IMR-90 (cell line): Measurements from ENCODE around the gene SNED1. TPM values are rescaled to one million over a fixed set of nuclear protein-coding genes. Genes with fewer than 3 reads are reported as not detected.

Source experiments
- ATAC-seq: fragments of 200-7000 bp; cut with Tn5 transposase; 2 replicates; pipeline ENCODE4 v1.9.1; 2020; ENCODE audit warnings: low read depth, mild to moderate bottlenecking, moderate library complexity
- BruUV-seq: library from RNA; stranded (reverse); fragments of 400-500 nt; replicated peaks from 2 replicates; lab custom pipeline; 2021; lab: Mats Ljungman, UMichigan
- CTCF ChIA-PET: fragments of 300-600 bp; formaldehyde crosslinking; extraction: SDS; loops from one replicate; lab custom pipeline; 2021; ENCODE audit warnings: antibody characterized with exemption; lab: Yijun Ruan, JAX
- POLR2A ChIA-PET: fragments of 300-600 bp; sonication (Branson Sonifier 250); formaldehyde crosslinking; loops from one replicate; lab custom pipeline; 2022; ENCODE audit warnings: antibody characterized with exemption; ENCODE audit not compliant: unreplicated experiment; lab: Charles Lee
- DNase-seq: peaks from one replicate; pipeline ENCODE4 v3.0.0; 2013
- H2AFZ ChIP-seq: replicated peaks from 2 replicates; pipeline ENCODE3; 2013; ENCODE audit warnings: low read length, mild to moderate bottlenecking; ENCODE audit not compliant: poor library complexity
- H2AK5ac ChIP-seq: 2 replicates; pipeline ENCODE4 v1.6.1; 2013; ENCODE audit warnings: low read depth, low read length, inconsistent platforms
- H2AK9ac ChIP-seq: replicated peaks from 2 replicates; pipeline ENCODE3; 2013; ENCODE audit warnings: mild to moderate bottlenecking, low read depth, low read length, moderate library complexity; ENCODE audit not compliant: poor library complexity
- H2BK120ac ChIP-seq: 2 replicates; pipeline ENCODE4 v1.6.1; 2013; ENCODE audit warnings: low read depth, low read length, inconsistent platforms
- H2BK15ac ChIP-seq: 3 replicates; pipeline ENCODE4 v1.6.1; 2013; ENCODE audit warnings: low read depth, low read length, inconsistent platforms
- H2BK20ac ChIP-seq: 2 replicates; pipeline ENCODE4 v1.6.1; 2013; ENCODE audit warnings: low read depth, mild to moderate bottlenecking, inconsistent platforms, low read length, moderate library complexity
- H2BK5ac ChIP-seq: 2 replicates; pipeline ENCODE4 v1.6.1; 2013; ENCODE audit warnings: mild to moderate bottlenecking, low read depth, low read length, inconsistent platforms; ENCODE audit not compliant: poor library complexity, severe bottlenecking
- H3K14ac ChIP-seq: replicated peaks from 2 replicates; pipeline ENCODE4 v1.6.1; 2013; ENCODE audit warnings: low read depth, low read length, inconsistent platforms
- H3K18ac ChIP-seq: 2 replicates; pipeline ENCODE4 v1.6.1; 2013; ENCODE audit warnings: low read depth, low read length, control low read depth
- H3K23ac ChIP-seq: 2 replicates; pipeline ENCODE4 v1.6.1; 2013; ENCODE audit warnings: low read depth, low read length, inconsistent platforms
- H3K27ac ChIP-seq: 2 replicates; pipeline ENCODE4 v1.5.1; 2013; ENCODE audit warnings: mild to moderate bottlenecking, control low read depth, low read length; ENCODE audit not compliant: insufficient read depth
- H3K27me3 ChIP-seq: 2 replicates; pipeline ENCODE4 v1.6.1; 2013; ENCODE audit warnings: low read length; ENCODE audit not compliant: control insufficient read depth, insufficient read depth
- H3K36me3 ChIP-seq: 2 replicates; pipeline ENCODE4 v1.6.1; 2013; ENCODE audit warnings: low read length, mixed read lengths; ENCODE audit not compliant: control insufficient read depth, insufficient read depth
- H3K4ac ChIP-seq: 2 replicates; pipeline ENCODE4 v1.6.1; 2013; ENCODE audit warnings: low read depth, low read length, inconsistent platforms
- H3K4me1 ChIP-seq: 2 replicates; pipeline ENCODE4 v1.6.1; 2013; ENCODE audit warnings: low read length, mixed read lengths; ENCODE audit not compliant: control insufficient read depth, insufficient read depth
- H3K4me2 ChIP-seq: 2 replicates; pipeline ENCODE4 v1.6.1; 2013; ENCODE audit warnings: low read depth, mild to moderate bottlenecking, control low read depth, low read length, moderate library complexity
- H3K4me3 ChIP-seq: 2 replicates; pipeline ENCODE4 v1.5.1; 2013; ENCODE audit warnings: low read depth, mild to moderate bottlenecking, control low read depth, low read length, moderate library complexity; ENCODE audit not compliant: insufficient read depth
- H3K56ac ChIP-seq: 2 replicates; pipeline ENCODE4 v1.6.1; 2013; ENCODE audit warnings: low read length, inconsistent platforms; ENCODE audit not compliant: insufficient read depth; ENCODE audit errors: extremely low read depth
- H3K79me1 ChIP-seq, 2 experiments: 2 replicates each; pipeline ENCODE4 v1.6.1; 2013; ENCODE audit warnings: low read length in 2 of 2, inconsistent platforms in 1 of 2, low read depth in 1 of 2
- H3K9ac ChIP-seq: 2 replicates; pipeline ENCODE4 v1.6.1; 2013; ENCODE audit warnings: low read depth, low read length, control low read depth
- H3K9me1 ChIP-seq: 2 replicates; pipeline ENCODE4 v1.6.1; 2013; ENCODE audit warnings: low read length, inconsistent platforms; ENCODE audit not compliant: insufficient read depth
- H3K9me3 ChIP-seq: 2 replicates; pipeline ENCODE4 v1.6.1; 2013; ENCODE audit warnings: low read length; ENCODE audit not compliant: control insufficient read depth, insufficient read depth
- H4K20me1 ChIP-seq: 2 replicates; pipeline ENCODE4 v1.6.1; 2013; ENCODE audit warnings: low read length, inconsistent platforms; ENCODE audit not compliant: insufficient read depth
- H4K5ac ChIP-seq: 2 replicates; pipeline ENCODE4 v1.6.1; 2013; ENCODE audit warnings: mild to moderate bottlenecking, low read depth, low read length, control low read depth
- H4K8ac ChIP-seq, 2 experiments: 2 replicates each; pipeline ENCODE4 v1.6.1; 2013; ENCODE audit warnings: low read depth in 2 of 2, low read length in 2 of 2, control low read depth in 1 of 2, inconsistent platforms in 1 of 2
- H4K91ac ChIP-seq: 2 replicates; pipeline ENCODE4 v1.6.1; 2013; ENCODE audit warnings: low read depth, low read length, inconsistent platforms; ENCODE audit not compliant: insufficient read depth
- BHLHE40 ChIP-seq: fragments of 150-350 bp; IDR thresholded peaks from 2 replicates; pipeline ENCODE4 v1.6.1; 2016; ENCODE audit warnings: mild to moderate bottlenecking, low read depth, low read length
- CEBPB ChIP-seq: IDR thresholded peaks from 2 replicates; pipeline ENCODE4 v1.6.1; 2012; ENCODE audit warnings: low read depth, low read length, improper control_type of control experiment
- FOS ChIP-seq: fragments of 150-350 bp; IDR thresholded peaks from 2 replicates; pipeline ENCODE4 v1.6.1; 2016; ENCODE audit warnings: low read depth, low read length
- MAFK ChIP-seq: IDR thresholded peaks from 2 replicates; pipeline ENCODE4 v1.6.1; 2012; ENCODE audit warnings: low read depth, low read length, improper control_type of control experiment
- MAZ ChIP-seq: IDR thresholded peaks from 2 replicates; pipeline ENCODE4 v1.6.1; 2012; ENCODE audit warnings: low read depth, mild to moderate bottlenecking, low read length, improper control_type of control experiment, moderate library complexity, borderline replicate concordance
- MXI1 ChIP-seq: IDR thresholded peaks from 2 replicates; pipeline ENCODE4 v1.6.1; 2012; ENCODE audit warnings: low read depth, mild to moderate bottlenecking, low read length, moderate library complexity, borderline replicate concordance
- NFE2L2 ChIP-seq: fragments of 150-350 bp; IDR thresholded peaks from 2 replicates; pipeline ENCODE4 v1.6.1; 2016; ENCODE audit warnings: low read depth, mild to moderate bottlenecking, low read length
- POLR2A ChIP-seq: IDR thresholded peaks from 2 replicates; pipeline ENCODE4 v1.6.1; 2012; ENCODE audit warnings: mild to moderate bottlenecking, low read depth, low read length
- RAD21 ChIP-seq: IDR thresholded peaks from 2 replicates; pipeline ENCODE4 v1.6.1; 2012; ENCODE audit warnings: low read length, improper control_type of control experiment
- RCOR1 ChIP-seq: IDR thresholded peaks from 2 replicates; pipeline ENCODE4 v1.6.1; 2012; ENCODE audit warnings: mild to moderate bottlenecking, low read length, improper control_type of control experiment; ENCODE audit not compliant: insufficient replicate concordance
- RFX5 ChIP-seq: IDR thresholded peaks from 2 replicates; pipeline ENCODE4 v1.8.0; 2012; ENCODE audit warnings: low read depth, mild to moderate bottlenecking, low read length, moderate library complexity
- SMC3 ChIP-seq: fragments of 150-350 bp; IDR thresholded peaks from 2 replicates; pipeline ENCODE4 v1.6.1; 2016; ENCODE audit warnings: low read depth, mild to moderate bottlenecking, antibody characterized with exemption, low read length, moderate library complexity
- USF2 ChIP-seq: fragments of 150-350 bp; IDR thresholded peaks from 2 replicates; pipeline ENCODE4 v1.6.1; 2017; ENCODE audit warnings: mild to moderate bottlenecking, antibody characterized with exemption, low read length, low read depth
- WGBS, 2 experiments: methylation state at CpG; one replicate each; pipeline versions ENCODE4 v1.1.5 to v1.1.7; 2013; ENCODE audit warnings: missing lambda C conversion rate in 2 of 2; ENCODE audit not compliant: insufficient read length in 1 of 2; ENCODE audit errors: extremely low coverage in 2 of 2; 5-methylcytosine and 5-hydroxymethylcytosine counted together
- dilution Hi-C: fragments of 300-500 bp; cut with HindIII; formaldehyde crosslinking; loops from one replicate; pipeline ENCODE4 v1.14.3; 2018; ENCODE audit warnings: low sequenced_read_pairs; ENCODE audit not compliant: unreplicated experiment
- in situ Hi-C: fragments of 300-500 bp; cut with MboI; formaldehyde crosslinking; loops from 3 replicates; pipeline ENCODE4 v1.14.3; 2019; ENCODE audit warnings: low sequenced_read_pairs, inconsistent platforms, mixed read lengths
- intact Hi-C: fragments of 100-400 bp; cut with micrococcal nuclease; formaldehyde crosslinking; loops from 2 replicates; pipeline ENCODE4 v1.10.0; 2022
- polyA plus RNA-seq, 3 experiments: library from polyadenylated mRNA; depleted of rRNA; stranded (reverse); fragments of >200 nt; gene quantifications; 2 replicates each; pipeline ENCODE4 v1.2.3, GENCODE V29; 2012; ENCODE audit warnings: low replicate concordance in 1 of 3
- total RNA-seq: library from RNA; depleted of rRNA; stranded (reverse); fragments of >200 nt; gene quantifications from 2 replicates; pipeline ENCODE4 v1.2.3, GENCODE V29; 2012
- TF ChIP-seq, protein P1 (sequence below): fragments of 150-350 bp; IDR thresholded peaks from 2 replicates; pipeline ENCODE4 v1.6.1; 2016; ENCODE audit warnings: low read depth, mild to moderate bottlenecking, low read length, moderate library complexity, borderline replicate concordance
- TF ChIP-seq, protein P2 (sequence below): conservative IDR thresholded peaks from 2 replicates; pipeline ENCODE4 v1.5.1; 2012; ENCODE audit warnings: mild to moderate bottlenecking, low read depth, low read length, improper control_type of control experiment

SNED1 gene
- total and polyA plus RNA-seq, 2 of the 4 experiments (the other 2 are of a cell fraction) = 1.1 to 3.4 TPM

GRCh38 chr2:241087420-241088268 lies 89.2 kb downstream of the SNED1 start:
- intact Hi-C loops (no loop called here), in situ Hi-C loops (no loop called here), dilution Hi-C loops (no loop called here)
- Histone ChIP-seq H3K4me2 (no peak overlapping the region), H3K27me3 (no peaks in the 10 kb centered on the region), H2AK9ac (no peak overlapping the region), H3K18ac (no peak overlapping the region), H3K9me1 (no peaks in the 10 kb centered on the region), H3K23ac (no peak overlapping the region), H4K91ac (no peak overlapping the region), H2AK5ac (no peak overlapping the region), H3K36me3 (peaks cover 44% of the 10 kb centered on the region), H3K4me3 (no peak overlapping the region), H4K20me1 (0 out of 2 replicates have a peak, but pooled peaks cover 2% of the 10 kb centered on the region), H3K9me3 (no peaks in the 10 kb centered on the region), H2BK20ac (no peak overlapping the region), H3K14ac (no peak overlapping the region), H2AFZ (no peak overlapping the region), H3K4me1 (no peaks in the 10 kb centered on the region), H3K9ac (no peak overlapping the region), H4K8ac (no peak overlapping the region), H2BK15ac (no peak overlapping the region), H3K56ac (no peak overlapping the region), H3K27ac (no peak overlapping the region), H4K5ac (no peak overlapping the region), H2BK5ac (no peak overlapping the region), H3K4ac (no peak overlapping the region), H3K79me1 (peaks cover 0 to 6% of the 10 kb centered on the region in 2 experiments; a peak in 1 of 4 replicates), H2BK120ac (no peak overlapping the region)
- 94% methylated on average over 16 of the region's 29 CpGs; no CpG with 5 or more reads in 1 of the 2 experiments for WGBS, 2 experiments
- ChIA-PET CTCF (no interaction called here), POLR2A (no interaction called here)
- BruUV-seq = no TSS peak
- ATAC-seq (no peak), DNase-seq (no peak)
- TF ChIP-seq NFE2L2 (no peak), RCOR1 (no peak), SMC3 (no peak), RAD21 (no peak), RFX5 (no peak), USF2 (no peak), CEBPB (no peak), MAFK (no peak), POLR2A (no peak), BHLHE40 (no peak), MXI1 (no peak), FOS (no peak), MAZ (no peak)
- TF ChIP-seq, protein P1, sequence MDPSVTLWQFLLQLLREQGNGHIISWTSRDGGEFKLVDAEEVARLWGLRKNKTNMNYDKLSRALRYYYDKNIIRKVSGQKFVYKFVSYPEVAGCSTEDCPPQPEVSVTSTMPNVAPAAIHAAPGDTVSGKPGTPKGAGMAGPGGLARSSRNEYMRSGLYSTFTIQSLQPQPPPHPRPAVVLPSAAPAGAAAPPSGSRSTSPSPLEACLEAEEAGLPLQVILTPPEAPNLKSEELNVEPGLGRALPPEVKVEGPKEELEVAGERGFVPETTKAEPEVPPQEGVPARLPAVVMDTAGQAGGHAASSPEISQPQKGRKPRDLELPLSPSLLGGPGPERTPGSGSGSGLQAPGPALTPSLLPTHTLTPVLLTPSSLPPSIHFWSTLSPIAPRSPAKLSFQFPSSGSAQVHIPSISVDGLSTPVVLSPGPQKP = no peak
- TF ChIP-seq, protein P2, sequence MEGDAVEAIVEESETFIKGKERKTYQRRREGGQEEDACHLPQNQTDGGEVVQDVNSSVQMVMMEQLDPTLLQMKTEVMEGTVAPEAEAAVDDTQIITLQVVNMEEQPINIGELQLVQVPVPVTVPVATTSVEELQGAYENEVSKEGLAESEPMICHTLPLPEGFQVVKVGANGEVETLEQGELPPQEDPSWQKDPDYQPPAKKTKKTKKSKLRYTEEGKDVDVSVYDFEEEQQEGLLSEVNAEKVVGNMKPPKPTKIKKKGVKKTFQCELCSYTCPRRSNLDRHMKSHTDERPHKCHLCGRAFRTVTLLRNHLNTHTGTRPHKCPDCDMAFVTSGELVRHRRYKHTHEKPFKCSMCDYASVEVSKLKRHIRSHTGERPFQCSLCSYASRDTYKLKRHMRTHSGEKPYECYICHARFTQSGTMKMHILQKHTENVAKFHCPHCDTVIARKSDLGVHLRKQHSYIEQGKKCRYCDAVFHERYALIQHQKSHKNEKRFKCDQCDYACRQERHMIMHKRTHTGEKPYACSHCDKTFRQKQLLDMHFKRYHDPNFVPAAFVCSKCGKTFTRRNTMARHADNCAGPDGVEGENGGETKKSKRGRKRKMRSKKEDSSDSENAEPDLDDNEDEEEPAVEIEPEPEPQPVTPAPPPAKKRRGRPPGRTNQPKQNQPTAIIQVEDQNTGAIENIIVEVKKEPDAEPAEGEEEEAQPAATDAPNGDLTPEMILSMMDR = no peak
